ENCODE results near the gene ASCC3. TPM values are rescaled to one million over a fixed set of nuclear protein-coding genes. Genes with fewer than 3 reads are reported as not detected.

The ASCC3 gene
- total and polyA plus RNA-seq, 2 experiments from 2014 or later: 92.9 to 129 TPM

DNA sequence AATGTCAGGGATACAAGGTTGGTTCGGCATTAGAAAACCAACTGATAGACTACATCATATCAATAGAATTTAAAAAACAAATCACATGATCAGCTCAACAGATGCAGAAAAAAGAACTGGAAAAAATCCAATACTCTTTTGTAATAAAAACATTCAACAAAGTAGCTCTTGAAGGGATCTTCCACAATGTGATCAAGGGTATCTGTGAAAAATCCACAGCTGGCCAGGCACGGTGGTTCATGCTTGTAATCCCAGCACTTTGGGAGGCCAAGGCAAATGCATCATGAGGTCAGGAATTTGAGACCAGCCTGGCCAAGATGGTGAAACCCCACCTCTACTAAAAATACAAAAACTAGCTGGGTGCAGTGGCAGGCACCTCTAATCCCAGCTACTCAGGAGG is 63.1 kb downstream of the ASCC3 start:
- Mint-ChIP-seq H3K4me3 (no peak overlapping the region), H3K4me1 (peaks cover 3% of the 10 kb centered on the region; the same call in 2 of the 3 replicates), H3K27me3 (ENCODE audit: insufficient read depth, low read depth, poor library complexity) (no peaks in the 10 kb centered on the region), H3K36me3 (ENCODE audit: low read depth) (peaks cover 46% of the 10 kb centered on the region), H3K9me3 (no peaks in the 10 kb centered on the region; the same call in 1 of the 3 replicates), H3K27ac (no peak overlapping the region)
- Histone ChIP-seq H3K79me2 (replicated peaks; ENCODE audit: insufficient read depth) (peaks cover 92% of the 10 kb centered on the region), H3K36me3 (ENCODE audit: insufficient read depth) (no peaks in the 10 kb centered on the region), H3K27ac (ENCODE audit: low read depth) (no peak overlapping the region), H2AFZ (no peak overlapping the region), H3K27me3 (ENCODE audit: insufficient read depth) (no peaks in the 10 kb centered on the region), H3K4me1 (ENCODE audit: insufficient read depth) (peaks cover 3% of the 10 kb centered on the region; the same call in 1 of the 2 replicates), H3K4me2 (no peak overlapping the region), H3K9me2 (ENCODE audit: insufficient read depth) (no peaks in the 10 kb centered on the region), H4K20me1 (replicated peaks; ENCODE audit: insufficient read depth) (no peaks in the 10 kb centered on the region; the same call in 1 of the 2 replicates), H3K4me3 (no peak overlapping the region), H3F3A (replicated peaks; ENCODE audit: low read depth) (no peaks in the 10 kb centered on the region)
- DNase-seq (ENCODE audit: low spot score) (no peak), ATAC-seq (no peak)
- TF ChIP-seq EZH2phosphoT487 (IDR thresholded peaks at IDR 0.05; ENCODE audit: unreplicated experiment) (no peak), ZNF114 (CRISPR knock-in tag; IDR thresholded peaks at IDR 0.05) (no peak)

GRCh38 chr6:100810015-100810414 is 71.1 kb downstream of the ASCC3 start:
- H3K4me1 Mint-ChIP-seq: peaks cover 2% of the 10 kb centered on the region; the same call in 1 of the 3 replicates
- H3K27me3 Mint-ChIP-seq (ENCODE audit: insufficient read depth, low read depth, poor library complexity): no peaks in the 10 kb centered on the region
- no peaks in the 10 kb centered on the region for H3K9me2 ChIP-seq (ENCODE audit: insufficient read depth)
- no peaks in the 10 kb centered on the region for H3K4me1 ChIP-seq (ENCODE audit: insufficient read depth)
- ATAC-seq (no peak), DNase-seq (ENCODE audit: low spot score) (no peak)
- no peaks in the 10 kb centered on the region for H3K27me3 ChIP-seq (ENCODE audit: insufficient read depth)
- H3K4me2 ChIP-seq: no peak overlapping the region
- no peak for TF ChIP-seq ETS1 (IDR thresholded peaks at IDR 0.05)
- no peak for TF ChIP-seq NANOG (IDR thresholded peaks at IDR 0.05; ENCODE audit: borderline replicate concordance)
- TF ChIP-seq STAT1 (IDR thresholded peaks at IDR 0.05; ENCODE audit: unreplicated experiment): no peak
- TF ChIP-seq CREB1 (CRISPR knock-in tag; IDR thresholded peaks at IDR 0.05; ENCODE audit: low read depth): no peak
- no peak for TF ChIP-seq JUNB (IDR thresholded peaks at IDR 0.05; ENCODE audit: unreplicated experiment)
- H3K79me2 ChIP-seq (replicated peaks; ENCODE audit: insufficient read depth): peaks cover 60% of the 10 kb centered on the region
- H3K9me3 Mint-ChIP-seq: no peaks in the 10 kb centered on the region; the same call in 2 of the 3 replicates
- H3F3A ChIP-seq (replicated peaks; ENCODE audit: low read depth): no peaks in the 10 kb centered on the region
- H3K27ac ChIP-seq (ENCODE audit: low read depth): no peak overlapping the region
- peaks cover 6% of the 10 kb centered on the region; the same call in 1 of the 2 replicates for H4K20me1 ChIP-seq (replicated peaks; ENCODE audit: insufficient read depth)
- peaks cover 14% of the 10 kb centered on the region; the same call in 1 of the 3 replicates for H3K36me3 Mint-ChIP-seq (ENCODE audit: low read depth)
- H3K4me3 Mint-ChIP-seq: no peak overlapping the region
- no peak overlapping the region for H3K4me3 ChIP-seq
- no peaks in the 10 kb centered on the region for H3K36me3 ChIP-seq (ENCODE audit: insufficient read depth)
- no peak overlapping the region for H2AFZ ChIP-seq
- H3K27ac Mint-ChIP-seq: 0 out of 2 replicates have a peak overlapping the region, but pooled peaks have one; percentile 0

GRCh38 chr6:100809346-100809745 is 71.8 kb downstream of the ASCC3 start:
- no peaks in the 10 kb centered on the region for H3F3A ChIP-seq (replicated peaks; ENCODE audit: low read depth)
- Mint-ChIP-seq H3K9me3 (no peaks in the 10 kb centered on the region), H3K4me1 (peaks cover 2% of the 10 kb centered on the region; the same call in 1 of the 3 replicates), H3K4me3 (no peak overlapping the region), H3K36me3 (ENCODE audit: low read depth) (peaks cover 8% of the 10 kb centered on the region; the same call in 1 of the 3 replicates), H3K27me3 (ENCODE audit: insufficient read depth, low read depth, poor library complexity) (no peaks in the 10 kb centered on the region), H3K27ac (no peak overlapping the region)
- H3K4me1 ChIP-seq (ENCODE audit: insufficient read depth): no peaks in the 10 kb centered on the region
- no peak overlapping the region for H3K4me3 ChIP-seq
- H3K79me2 ChIP-seq (replicated peaks; ENCODE audit: insufficient read depth): peaks cover 57% of the 10 kb centered on the region
- 0 out of 2 replicates have a peak, but pooled peaks cover 6% of the 10 kb centered on the region for H4K20me1 ChIP-seq (replicated peaks; ENCODE audit: insufficient read depth)
- no peaks in the 10 kb centered on the region for H3K9me2 ChIP-seq (ENCODE audit: insufficient read depth)
- no peak overlapping the region for H2AFZ ChIP-seq
- no peak overlapping the region for H3K27ac ChIP-seq (ENCODE audit: low read depth)
- H3K27me3 ChIP-seq (ENCODE audit: insufficient read depth): no peaks in the 10 kb centered on the region
- H3K4me2 ChIP-seq: no peak overlapping the region
- ATAC-seq: no peak
- no peak for DNase-seq (ENCODE audit: low spot score)
- H3K36me3 ChIP-seq (ENCODE audit: insufficient read depth): no peaks in the 10 kb centered on the region
- no peak for TF ChIP-seq EZH2phosphoT487 (IDR thresholded peaks at IDR 0.05; ENCODE audit: unreplicated experiment)
- no peak for TF ChIP-seq ZNF114 (CRISPR knock-in tag; IDR thresholded peaks at IDR 0.05)
- no peak for TF ChIP-seq NANOG (IDR thresholded peaks at IDR 0.05; ENCODE audit: borderline replicate concordance)
- TF ChIP-seq POLR2AphosphoS5 (IDR thresholded peaks at IDR 0.05; ENCODE audit: low read depth): no peak
- TF ChIP-seq, protein P1, sequence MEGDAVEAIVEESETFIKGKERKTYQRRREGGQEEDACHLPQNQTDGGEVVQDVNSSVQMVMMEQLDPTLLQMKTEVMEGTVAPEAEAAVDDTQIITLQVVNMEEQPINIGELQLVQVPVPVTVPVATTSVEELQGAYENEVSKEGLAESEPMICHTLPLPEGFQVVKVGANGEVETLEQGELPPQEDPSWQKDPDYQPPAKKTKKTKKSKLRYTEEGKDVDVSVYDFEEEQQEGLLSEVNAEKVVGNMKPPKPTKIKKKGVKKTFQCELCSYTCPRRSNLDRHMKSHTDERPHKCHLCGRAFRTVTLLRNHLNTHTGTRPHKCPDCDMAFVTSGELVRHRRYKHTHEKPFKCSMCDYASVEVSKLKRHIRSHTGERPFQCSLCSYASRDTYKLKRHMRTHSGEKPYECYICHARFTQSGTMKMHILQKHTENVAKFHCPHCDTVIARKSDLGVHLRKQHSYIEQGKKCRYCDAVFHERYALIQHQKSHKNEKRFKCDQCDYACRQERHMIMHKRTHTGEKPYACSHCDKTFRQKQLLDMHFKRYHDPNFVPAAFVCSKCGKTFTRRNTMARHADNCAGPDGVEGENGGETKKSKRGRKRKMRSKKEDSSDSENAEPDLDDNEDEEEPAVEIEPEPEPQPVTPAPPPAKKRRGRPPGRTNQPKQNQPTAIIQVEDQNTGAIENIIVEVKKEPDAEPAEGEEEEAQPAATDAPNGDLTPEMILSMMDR (conservative IDR thresholded peaks at IDR 0.05; ENCODE audit: low read depth in 2 of 2): no peak
- no peak for TF ChIP-seq CREB1 (CRISPR knock-in tag; IDR thresholded peaks at IDR 0.05; ENCODE audit: low read depth)
- no peak for TF ChIP-seq EZH2 (IDR thresholded peaks at IDR 0.05; ENCODE audit: low read depth, unreplicated experiment)

Data from GM23338 (cell line).